Endothelial cell of umbilical vein (primary cell): Measurements from ENCODE around the gene SDHA. TPM values are rescaled to one million over a fixed set of nuclear protein-coding genes. Genes with fewer than 3 reads are reported as not detected.

ENCODE experiments used
- BruUV-seq: library from RNA; stranded (reverse); fragments of 400-500 nt; replicated peaks from 2 replicates; lab custom pipeline; 2021; lab: Mats Ljungman, UMichigan
- CTCF ChIA-PET: fragments of 300-600, 350-600 bp; sonication (Branson Sonifier 250); formaldehyde crosslinking; loops from one replicate; lab custom pipeline; 2021; ENCODE audit warnings: antibody characterized with exemption, inconsistent platforms; lab: Charles Lee
- POLR2A ChIA-PET: fragments of 300-600, 350-600 bp; sonication (Branson Sonifier 250); formaldehyde crosslinking; loops from one replicate; lab custom pipeline; 2021; ENCODE audit warnings: antibody characterized with exemption, inconsistent platforms; lab: Charles Lee
- DNase-seq: peaks from one replicate; pipeline ENCODE4 v3.0.0-alpha.2; 2011; ENCODE audit warnings: low read depth, low spot score
- FAIRE-seq: peaks from 2 replicates; lab custom pipeline; 2011; peaks lifted over from hg19 to GRCh38; lab: Jason Lieb, UNC
- H2AFZ ChIP-seq: 2 replicates; pipeline ENCODE4 v1.6.0; 2012; ENCODE audit warnings: low read depth, low read length, control low read depth, inconsistent platforms
- H3K27ac ChIP-seq: 2 replicates; pipeline ENCODE4 v1.5.1; 2011; ENCODE audit warnings: low read depth, mild to moderate bottlenecking, control low read depth, low read length, moderate library complexity; ENCODE audit not compliant: insufficient read depth
- H3K27me3 ChIP-seq, 2 experiments: 2 replicates each; pipeline versions ENCODE4 v1.6.0 to v1.6.1; 2011; ENCODE audit warnings: low read length in 2 of 2, mixed read lengths in 1 of 2; ENCODE audit not compliant: control insufficient read depth in 2 of 2, insufficient read depth in 2 of 2
- H3K36me3 ChIP-seq, 2 experiments: 2 replicates in 1 of 2; 3 replicates in 1 of 2; pipeline ENCODE4 v1.5.1; 2011; ENCODE audit warnings: low read length in 2 of 2, mild to moderate bottlenecking in 1 of 2, moderate library complexity in 1 of 2; ENCODE audit not compliant: control insufficient read depth in 2 of 2, insufficient read depth in 2 of 2; ENCODE audit errors: extremely low read depth in 1 of 2
- H3K4me1 ChIP-seq: 3 replicates; pipeline ENCODE4 v1.5.1; 2011; ENCODE audit warnings: mild to moderate bottlenecking, low read length; ENCODE audit not compliant: control insufficient read depth, insufficient read depth; ENCODE audit errors: extremely low read depth
- H3K4me2 ChIP-seq: 2 replicates; pipeline ENCODE4 v1.6.1; 2011; ENCODE audit warnings: low read length, control low read depth, mixed read lengths; ENCODE audit not compliant: insufficient read depth
- H3K4me3 ChIP-seq, 3 experiments: fragments of 200-600 bp in 1 of 3; sonication (generic), shearing (Covaris generic) in 1 of 3; replicated peaks in 1 of 3; 2 replicates each; pipeline ENCODE4 v1.5.1; 2011 to 2016; ENCODE audit warnings: control low read depth in 3 of 3, low read length in 3 of 3, mild to moderate bottlenecking in 2 of 3, inconsistent platforms in 1 of 3, low read depth in 1 of 3, moderate library complexity in 1 of 3; ENCODE audit not compliant: insufficient read depth in 1 of 3
- H3K79me2 ChIP-seq: 2 replicates; pipeline ENCODE4 v1.6.0; 2012; ENCODE audit warnings: low read length, inconsistent platforms; ENCODE audit not compliant: control insufficient read depth, insufficient read depth
- H3K9ac ChIP-seq: replicated peaks from 2 replicates; pipeline ENCODE3; 2011; ENCODE audit warnings: low read length, control low read depth; ENCODE audit not compliant: insufficient read depth; ENCODE audit errors: extremely low read depth
- H3K9me1 ChIP-seq: replicated peaks from 3 replicates; pipeline ENCODE4 v1.6.0; 2011; ENCODE audit warnings: mild to moderate bottlenecking, low read length; ENCODE audit not compliant: control insufficient read depth, insufficient read depth; ENCODE audit errors: extremely low read depth
- H3K9me3 ChIP-seq: replicated peaks from 2 replicates; pipeline ENCODE4 v1.5.1; 2012; ENCODE audit warnings: low read length, inconsistent platforms; ENCODE audit not compliant: control insufficient read depth, insufficient read depth
- H4K20me1 ChIP-seq: replicated peaks from 2 replicates; pipeline ENCODE3; 2011; ENCODE audit warnings: mild to moderate bottlenecking, low read length; ENCODE audit not compliant: control insufficient read depth, insufficient read depth; ENCODE audit errors: extremely low read depth
- CTCF ChIP-seq, 2 donors: IDR thresholded peaks; 1 replicate in 1 of 2; 2 replicates in 1 of 2; pipeline ENCODE4 v1.5.1; 2011; ENCODE audit warnings: low read length in 2 of 2, mild to moderate bottlenecking in 2 of 2, moderate library complexity in 2 of 2, control low read depth in 1 of 2, inconsistent platforms in 1 of 2, low read depth in 1 of 2; ENCODE audit not compliant: insufficient read depth in 1 of 2; ENCODE audit errors: extremely low read depth in 1 of 2
- EZH2 ChIP-seq: IDR thresholded peaks from 2 replicates; pipeline ENCODE4 v1.6.1; 2012; ENCODE audit warnings: borderline replicate concordance, low read depth, mild to moderate bottlenecking, moderate library complexity, low read length, inconsistent platforms; ENCODE audit not compliant: severe bottlenecking
- FOS ChIP-seq: IDR thresholded peaks from 2 replicates; pipeline ENCODE4 v1.6.1; 2011; ENCODE audit warnings: mild to moderate bottlenecking, low read length, moderate library complexity, borderline replicate concordance; ENCODE audit not compliant: insufficient read depth
- GATA2 ChIP-seq: IDR thresholded peaks from 2 replicates; pipeline ENCODE4 v1.7.0; 2011; ENCODE audit warnings: low read depth, mild to moderate bottlenecking, moderate library complexity, mixed read lengths, low read length; ENCODE audit not compliant: insufficient read length, insufficient read depth
- JUN ChIP-seq: IDR thresholded peaks from 2 replicates; pipeline ENCODE4 v1.6.1; 2011; ENCODE audit warnings: borderline replicate concordance, low read depth; ENCODE audit not compliant: insufficient read length, insufficient read depth
- MAX ChIP-seq: IDR thresholded peaks from 2 replicates; pipeline ENCODE4 v1.6.1; 2011; ENCODE audit not compliant: insufficient read depth, insufficient read length
- MYC ChIP-seq: IDR thresholded peaks from one replicate; pipeline ENCODE4 v1.6.1; 2011; ENCODE audit warnings: mild to moderate bottlenecking, low read depth, low read length
- POLR2A ChIP-seq: IDR thresholded peaks from 2 replicates; pipeline ENCODE4 v1.6.1; 2012; ENCODE audit warnings: low read depth, mild to moderate bottlenecking, control low read depth, low read length
- POLR2AphosphoS5 ChIP-seq: IDR thresholded peaks from 2 replicates; pipeline ENCODE4 v1.6.1; 2012; ENCODE audit warnings: low read depth, mild to moderate bottlenecking, control low read depth, low read length, moderate library complexity; ENCODE audit not compliant: insufficient read depth
- dilution Hi-C: fragments of 300-500 bp; cut with MboI; formaldehyde crosslinking; loops from one replicate; pipeline ENCODE4 v1.15.0; 2019; ENCODE audit warnings: low sequenced_read_pairs; ENCODE audit not compliant: extremely low pct_ligation_motif_present
- intact Hi-C: fragments of 100-400 bp; cut with micrococcal nuclease; formaldehyde crosslinking; loops from one replicate; pipeline ENCODE4 v1.10.0; 2022
- polyA plus RNA-seq, 4 experiments: library from polyadenylated mRNA; depleted of rRNA in 3 of 4; stranded (reverse) in 3 of 4; unstranded in 1 of 4; fragments of >200 nt; gene quantifications; 2 replicates each; pipeline versions ENCODE4 v1.2.1 to v1.2.3, GENCODE V29; 2011 to 2012; ENCODE audit warnings: missing spikeins in 1 of 4
- total RNA-seq: library from RNA; stranded (reverse); gene quantifications from 2 replicates; pipeline ENCODE4 v1.2.3, GENCODE V29; 2021

SDHA gene
- total and polyA plus RNA-seq, 2 donors (not counting 3 experiments of a cell fraction or from before 2014, with no cell fraction given) = 121 to 153 TPM

GRCh38 chr5:230711-231110 is 12.6 kb downstream of the SDHA start:
- Histone ChIP-seq H3K36me3 (peaks cover 21 to 46% of the 10 kb centered on the region in 2 experiments), H3K27me3 (no peaks in the 10 kb centered on the region), H3K9me1 (no peaks in the 10 kb centered on the region), H3K4me1 (no peaks in the 10 kb centered on the region), H3K9me3 (no peaks in the 10 kb centered on the region), H3K9ac (no peak overlapping the region), H3K79me2 (peaks cover 13% of the 10 kb centered on the region), H3K27ac (no peak overlapping the region), H3K4me3 (no peak overlapping the region), H4K20me1 (no peaks in the 10 kb centered on the region), H2AFZ (no peak overlapping the region), H3K4me2 (no peak overlapping the region)
- no peak for FAIRE-seq
- dilution Hi-C loops (no loop called here), intact Hi-C loops (no loop called here)
- no TSS peak for BruUV-seq
- ChIA-PET CTCF (no interaction called here), POLR2A (no interaction called here)
- TF ChIP-seq FOS (no peak), JUN (no peak), POLR2A (no peak), EZH2 (no peak), CTCF (IDR thresholded peaks at IDR 0.05; ENCODE audit: extremely low read depth in 1 of 2, insufficient read depth in 1 of 2, low read depth in 1 of 2, low read length in 2 of 2) (no peak), MAX (no peak), POLR2AphosphoS5 (no peak), MYC (no peak), GATA2 (no peak)
- DNase-seq = no peak
